Esophagus squamous epithelium (tissue), 4 donors: ENCODE measurements around the gene NETO1.

Experiments
- POLR2A ChIP-seq, 4 donors: fragments of 450-650 bp; IDR thresholded peaks; one replicate each; pipeline ENCODE4 v1.6.1; 2017; ENCODE audit warnings: antibody characterized with exemption in 4 of 4, mild to moderate bottlenecking in 4 of 4, moderate library complexity in 3 of 4
- TF ChIP-seq, protein P1 (sequence below), 6 experiments: fragments of 450-650 bp in 4 of 6; fragments of 200-600 bp in 2 of 6; sonication (generic) in 2 of 6; IDR thresholded peaks; one replicate each; pipeline ENCODE4 v1.5.1; 2016 to 2019; ENCODE audit warnings: antibody characterized with exemption in 6 of 6, mild to moderate bottlenecking in 4 of 6, moderate library complexity in 4 of 6

DNA sequence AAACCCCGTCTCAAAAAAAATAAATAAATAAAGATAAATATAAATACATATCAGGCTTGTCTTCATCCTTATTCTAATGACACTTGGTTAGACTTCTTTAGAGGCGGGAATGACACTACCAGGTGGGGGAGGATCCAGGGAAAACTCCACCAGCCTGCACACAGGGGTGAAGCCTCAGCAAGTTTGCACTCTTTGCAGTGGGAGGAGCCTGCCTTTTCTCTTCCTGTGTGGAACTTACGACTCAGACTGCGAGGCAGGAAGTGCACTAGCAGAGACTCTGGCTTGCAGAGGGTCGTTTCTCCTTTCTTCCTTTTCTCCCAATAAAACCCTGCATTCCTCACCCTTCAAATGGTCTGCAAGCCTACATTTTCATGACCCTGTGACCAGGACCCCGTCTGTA lies 170.1 kb downstream of the NETO1 start:
- TF ChIP-seq, protein P1, sequence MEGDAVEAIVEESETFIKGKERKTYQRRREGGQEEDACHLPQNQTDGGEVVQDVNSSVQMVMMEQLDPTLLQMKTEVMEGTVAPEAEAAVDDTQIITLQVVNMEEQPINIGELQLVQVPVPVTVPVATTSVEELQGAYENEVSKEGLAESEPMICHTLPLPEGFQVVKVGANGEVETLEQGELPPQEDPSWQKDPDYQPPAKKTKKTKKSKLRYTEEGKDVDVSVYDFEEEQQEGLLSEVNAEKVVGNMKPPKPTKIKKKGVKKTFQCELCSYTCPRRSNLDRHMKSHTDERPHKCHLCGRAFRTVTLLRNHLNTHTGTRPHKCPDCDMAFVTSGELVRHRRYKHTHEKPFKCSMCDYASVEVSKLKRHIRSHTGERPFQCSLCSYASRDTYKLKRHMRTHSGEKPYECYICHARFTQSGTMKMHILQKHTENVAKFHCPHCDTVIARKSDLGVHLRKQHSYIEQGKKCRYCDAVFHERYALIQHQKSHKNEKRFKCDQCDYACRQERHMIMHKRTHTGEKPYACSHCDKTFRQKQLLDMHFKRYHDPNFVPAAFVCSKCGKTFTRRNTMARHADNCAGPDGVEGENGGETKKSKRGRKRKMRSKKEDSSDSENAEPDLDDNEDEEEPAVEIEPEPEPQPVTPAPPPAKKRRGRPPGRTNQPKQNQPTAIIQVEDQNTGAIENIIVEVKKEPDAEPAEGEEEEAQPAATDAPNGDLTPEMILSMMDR (IDR thresholded peaks at IDR 0.05): no peak
- TF ChIP-seq POLR2A (IDR thresholded peaks at IDR 0.05): no peak
